Bronchial epithelial cell (primary cell): ENCODE measurements around the gene CSMD2. TPM values are rescaled to one million over a fixed set of nuclear protein-coding genes. Genes with fewer than 3 reads are reported as not detected.

Experiments used
- DNase-seq: peaks from one replicate; pipeline ENCODE4 v3.0.0-alpha.2; 2010; ENCODE audit warnings: low read depth
- FAIRE-seq: peaks from 2 replicates; lab custom pipeline; 2011; peaks lifted over from hg19 to GRCh38; lab: Jason Lieb, UNC
- H3K27me3 ChIP-seq: 2 replicates; pipeline ENCODE4 v1.5.1; 2011; ENCODE audit warnings: low read length; ENCODE audit not compliant: control insufficient read depth, insufficient read depth
- H3K36me3 ChIP-seq: 2 replicates; pipeline ENCODE4 v1.5.1; 2011; ENCODE audit warnings: low read length; ENCODE audit not compliant: control insufficient read depth, insufficient read depth
- H3K4me3 ChIP-seq: 2 replicates; pipeline ENCODE4 v1.5.1; 2011; ENCODE audit warnings: mild to moderate bottlenecking, low read depth, low read length, control low read depth
- CTCF ChIP-seq: IDR thresholded peaks from 2 replicates; pipeline ENCODE4 v1.5.1; 2011; ENCODE audit warnings: mild to moderate bottlenecking, moderate library complexity, low read length, control low read depth, inconsistent platforms; ENCODE audit not compliant: insufficient read depth, severe bottlenecking
- total RNA-seq: library from RNA; depleted of rRNA; stranded (reverse); fragments of >200 nt; gene quantifications from 2 replicates; pipeline ENCODE4 v1.2.1, GENCODE V29; 2014

Gene CSMD2
- total RNA-seq, 1 donor from 2014 or later = not detected

DNA sequence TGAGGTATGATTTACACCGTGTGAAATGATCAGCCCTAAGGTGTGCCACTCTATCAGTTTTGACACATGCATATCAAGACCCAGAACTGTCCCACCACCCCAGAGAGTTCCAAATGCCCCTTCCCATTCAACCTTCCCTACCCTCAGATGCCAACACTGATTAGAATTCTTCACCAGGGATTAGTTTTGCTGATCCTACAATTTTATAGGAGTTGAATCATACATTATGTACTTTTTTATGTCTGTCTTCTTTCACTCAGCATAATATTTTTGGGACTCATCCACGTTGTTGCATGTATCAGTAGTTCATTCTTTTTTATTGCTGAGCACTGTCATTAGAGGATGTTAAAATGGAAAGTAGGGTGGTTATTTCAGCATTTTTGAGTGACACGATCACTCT is 514.3 kb downstream of the CSMD2 start:
- no peaks in the 10 kb centered on the region for H3K27me3 ChIP-seq

DNA sequence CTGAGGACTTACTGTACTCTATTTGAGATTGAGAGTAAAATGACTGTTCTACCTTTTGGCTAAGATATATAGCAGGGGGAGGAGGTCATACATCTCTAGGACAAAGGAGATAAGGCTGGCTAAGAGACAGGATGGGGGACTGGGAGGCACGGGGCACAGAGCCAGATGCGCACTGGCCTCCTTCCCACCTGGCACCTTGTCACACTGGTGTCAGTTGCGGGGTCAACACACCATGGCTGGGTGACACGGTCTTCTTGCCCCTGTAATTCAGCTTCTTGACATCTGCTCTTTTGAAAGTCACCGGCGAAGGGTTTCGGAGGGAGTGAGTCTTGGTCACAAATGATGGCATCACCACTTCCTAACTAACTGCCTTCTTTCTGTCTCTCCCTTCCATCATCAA is 515.3 kb downstream of the CSMD2 start:
- H3K4me3 ChIP-seq = no peak overlapping the region
- no peaks in the 10 kb centered on the region for H3K36me3 ChIP-seq
- no peaks in the 10 kb centered on the region for H3K27me3 ChIP-seq
- DNase-seq (no peak), FAIRE-seq (no peak)
- no peak for TF ChIP-seq CTCF

More for the DNA sequence above, 514.3 kb downstream of the CSMD2 start:
- FAIRE-seq (no peak), DNase-seq (no peak)
- H3K4me3 ChIP-seq = no peak overlapping the region
- TF ChIP-seq CTCF = no peak
- H3K36me3 ChIP-seq = no peaks in the 10 kb centered on the region

- Histone ChIP-seq H3K27me3 (no peaks in the 10 kb centered on the region), H3K36me3 (no peaks in the 10 kb centered on the region), H3K4me3 (no peak overlapping the region)
- DNase-seq = no peak
- TF ChIP-seq CTCF = no peak
- peak; percentile 40 for FAIRE-seq
Observed at GRCh38 chr1:33643216-33643615, 521.8 kb downstream of the CSMD2 start.

DNA sequence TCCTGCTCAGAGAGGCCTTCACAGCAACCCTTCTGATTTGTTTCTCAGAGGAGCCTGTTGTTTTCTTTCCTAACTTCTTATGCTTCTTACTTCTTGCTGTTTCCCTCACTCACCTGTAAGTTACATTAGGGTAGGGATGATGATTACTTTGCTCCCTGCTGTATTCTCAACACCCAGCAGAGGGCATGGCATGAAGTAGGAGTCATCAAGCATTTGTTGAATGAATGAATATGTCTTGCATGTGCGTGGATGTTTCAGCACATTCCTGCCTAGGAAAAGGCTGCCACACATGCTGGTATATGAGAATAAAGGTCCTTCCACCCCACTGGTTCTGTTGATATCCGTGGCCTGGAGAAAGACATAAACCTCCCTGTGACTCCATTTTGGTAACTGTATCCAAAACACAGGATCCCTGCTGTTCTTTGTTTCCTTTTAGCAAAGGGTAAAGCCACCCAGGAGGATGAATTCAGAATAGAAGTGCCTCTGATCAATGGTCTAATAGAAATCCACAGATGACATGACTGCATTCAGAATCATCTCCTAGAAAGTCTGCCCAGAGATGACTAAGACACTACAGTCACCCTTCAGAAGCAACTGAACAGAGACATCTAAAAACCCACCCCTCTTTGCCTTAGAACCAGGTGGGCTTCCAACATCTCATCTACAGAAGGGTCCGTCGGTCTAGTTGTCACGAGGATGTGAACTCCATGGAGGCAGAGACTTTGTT is 523.8 kb downstream of the CSMD2 start:
- H3K36me3 ChIP-seq = no peaks in the 10 kb centered on the region
- no peak overlapping the region for H3K4me3 ChIP-seq
- DNase-seq = peak; percentile 52
- FAIRE-seq = peak; percentile 79
- H3K27me3 ChIP-seq = no peaks in the 10 kb centered on the region
- peak; percentile 55 for TF ChIP-seq CTCF

DNA sequence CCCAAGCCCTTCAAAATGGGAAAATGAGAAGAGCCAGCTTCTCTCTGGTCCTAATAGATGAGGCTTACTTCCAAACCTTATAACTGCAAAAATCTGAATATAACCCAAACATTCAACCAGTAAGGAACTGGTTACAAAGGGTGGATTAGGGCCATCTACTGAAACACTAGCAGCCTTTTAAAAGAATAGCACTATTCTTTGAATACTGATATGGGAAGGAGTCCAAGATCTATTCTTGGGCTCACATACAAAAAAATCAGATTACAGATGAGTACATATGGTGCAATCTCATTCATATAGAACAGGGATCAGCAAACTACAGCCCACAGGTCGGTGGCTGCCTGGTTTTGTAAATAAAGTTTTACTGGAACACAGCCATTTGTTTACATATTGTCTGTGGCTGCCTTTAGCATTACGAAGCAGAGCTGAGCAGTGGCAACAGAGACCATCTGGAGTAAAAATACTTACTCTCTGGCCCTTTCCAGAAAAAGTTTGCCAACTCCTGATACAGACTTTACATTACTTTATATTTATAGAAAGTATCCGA is 524.8 kb downstream of the CSMD2 start:
- no peak for TF ChIP-seq CTCF
- no peak for DNase-seq
- Histone ChIP-seq H3K27me3 (no peaks in the 10 kb centered on the region), H3K36me3 (no peaks in the 10 kb centered on the region), H3K4me3 (no peak overlapping the region)
- FAIRE-seq = no peak
